Measurements from ENCODE around the gene GPX3. TPM values are rescaled to one million over a fixed set of nuclear protein-coding genes. Genes with fewer than 3 reads are reported as not detected.

Gene GPX3
- total and polyA plus RNA-seq, 2 experiments from 2014 or later = 28.0 to 48.9 TPM

GRCh38 chr5:151018846-151019245 is 1.5 kb upstream of the GPX3 start:
- H4K20me1 ChIP-seq (replicated peaks; ENCODE audit: insufficient read depth) = peaks cover 3% of the 10 kb centered on the region; the same call in 1 of the 2 replicates
- Mint-ChIP-seq H3K27me3 (ENCODE audit: insufficient read depth, low read depth, poor library complexity) (peaks cover 14% of the 10 kb centered on the region), H3K27ac (no peak overlapping the region), H3K4me1 (no peaks in the 10 kb centered on the region; the same call in 1 of the 3 replicates), H3K9me3 (no peaks in the 10 kb centered on the region), H3K4me3 (no peak overlapping the region), H3K36me3 (ENCODE audit: low read depth) (no peaks in the 10 kb centered on the region)
- no peak overlapping the region for H3K4me3 ChIP-seq
- no peak overlapping the region for H3K4me2 ChIP-seq
- H3K27ac ChIP-seq (ENCODE audit: low read depth) = no peak overlapping the region
- H3K4me1 ChIP-seq (ENCODE audit: insufficient read depth) = peaks cover 4% of the 10 kb centered on the region; the same call in 1 of the 2 replicates
- no peak overlapping the region for H2AFZ ChIP-seq
- ATAC-seq (no peak), DNase-seq (ENCODE audit: low spot score) (no peak)
- no peaks in the 10 kb centered on the region for H3K9me2 ChIP-seq (ENCODE audit: insufficient read depth)
- H3K79me2 ChIP-seq (replicated peaks; ENCODE audit: insufficient read depth) = no peaks in the 10 kb centered on the region
- no peaks in the 10 kb centered on the region for H3F3A ChIP-seq (replicated peaks; ENCODE audit: low read depth)
- peaks cover 15% of the 10 kb centered on the region; the same call in 1 of the 2 replicates for H3K27me3 ChIP-seq (ENCODE audit: insufficient read depth)
- H3K36me3 ChIP-seq (ENCODE audit: insufficient read depth) = no peaks in the 10 kb centered on the region
- TF ChIP-seq ETS1 (IDR thresholded peaks at IDR 0.05) (no peak), NANOG (IDR thresholded peaks at IDR 0.05; ENCODE audit: borderline replicate concordance) (no peak), ZNF462 (CRISPR knock-in tag; IDR thresholded peaks at IDR 0.05) (no peak), REST (IDR thresholded peaks at IDR 0.05; ENCODE audit: unreplicated experiment) (no peak), EZH2 (IDR thresholded peaks at IDR 0.05; ENCODE audit: low read depth, unreplicated experiment) (no peak), CTCF (conservative IDR thresholded peaks at IDR 0.05; ENCODE audit: low read depth in 2 of 2) (no peak), ZNF114 (CRISPR knock-in tag; IDR thresholded peaks at IDR 0.05) (no peak), EZH2phosphoT487 (IDR thresholded peaks at IDR 0.05; ENCODE audit: unreplicated experiment) (no peak), STAT1 (IDR thresholded peaks at IDR 0.05; ENCODE audit: unreplicated experiment) (no peak)
